GM18498 (cell line): ENCODE results near the gene CHD8.
"Not testable (repeated sequence)": the region's sequence is repeated elsewhere in the genome, so short reads cannot be mapped to it uniquely, and the experiment has no call there.

ENCODE experiments used
- ATAC-seq: cut with Tn5 transposase; IDR thresholded peaks from one replicate; pipeline ENCODE4 v1.9.1; 2021; ENCODE audit warnings: mild to moderate bottlenecking, moderate library complexity; ENCODE audit not compliant: unreplicated experiment

Gene CHD8, protein sequence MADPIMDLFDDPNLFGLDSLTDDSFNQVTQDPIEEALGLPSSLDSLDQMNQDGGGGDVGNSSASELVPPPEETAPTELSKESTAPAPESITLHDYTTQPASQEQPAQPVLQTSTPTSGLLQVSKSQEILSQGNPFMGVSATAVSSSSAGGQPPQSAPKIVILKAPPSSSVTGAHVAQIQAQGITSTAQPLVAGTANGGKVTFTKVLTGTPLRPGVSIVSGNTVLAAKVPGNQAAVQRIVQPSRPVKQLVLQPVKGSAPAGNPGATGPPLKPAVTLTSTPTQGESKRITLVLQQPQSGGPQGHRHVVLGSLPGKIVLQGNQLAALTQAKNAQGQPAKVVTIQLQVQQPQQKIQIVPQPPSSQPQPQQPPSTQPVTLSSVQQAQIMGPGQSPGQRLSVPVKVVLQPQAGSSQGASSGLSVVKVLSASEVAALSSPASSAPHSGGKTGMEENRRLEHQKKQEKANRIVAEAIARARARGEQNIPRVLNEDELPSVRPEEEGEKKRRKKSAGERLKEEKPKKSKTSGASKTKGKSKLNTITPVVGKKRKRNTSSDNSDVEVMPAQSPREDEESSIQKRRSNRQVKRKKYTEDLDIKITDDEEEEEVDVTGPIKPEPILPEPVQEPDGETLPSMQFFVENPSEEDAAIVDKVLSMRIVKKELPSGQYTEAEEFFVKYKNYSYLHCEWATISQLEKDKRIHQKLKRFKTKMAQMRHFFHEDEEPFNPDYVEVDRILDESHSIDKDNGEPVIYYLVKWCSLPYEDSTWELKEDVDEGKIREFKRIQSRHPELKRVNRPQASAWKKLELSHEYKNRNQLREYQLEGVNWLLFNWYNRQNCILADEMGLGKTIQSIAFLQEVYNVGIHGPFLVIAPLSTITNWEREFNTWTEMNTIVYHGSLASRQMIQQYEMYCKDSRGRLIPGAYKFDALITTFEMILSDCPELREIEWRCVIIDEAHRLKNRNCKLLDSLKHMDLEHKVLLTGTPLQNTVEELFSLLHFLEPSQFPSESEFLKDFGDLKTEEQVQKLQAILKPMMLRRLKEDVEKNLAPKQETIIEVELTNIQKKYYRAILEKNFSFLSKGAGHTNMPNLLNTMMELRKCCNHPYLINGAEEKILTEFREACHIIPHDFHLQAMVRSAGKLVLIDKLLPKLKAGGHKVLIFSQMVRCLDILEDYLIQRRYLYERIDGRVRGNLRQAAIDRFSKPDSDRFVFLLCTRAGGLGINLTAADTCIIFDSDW (N-terminal part only)

GRCh38 chr14:21455912-21456667, at the start of gene CHD8:
Gene CHD8 (minus strand): TSS chr14:21456123. CDS start chr14:21431643, 24,480 bp downstream.
- ATAC-seq = peak; percentile 96

- ATAC-seq = peak; percentile 79
Measured at GRCh38 chr14:21505012-21505553, 49.2 kb upstream of the CHD8 start.

GRCh38 chr14:21503376-21503775, 47.5 kb upstream of the CHD8 start:
- no peak for ATAC-seq

DNA sequence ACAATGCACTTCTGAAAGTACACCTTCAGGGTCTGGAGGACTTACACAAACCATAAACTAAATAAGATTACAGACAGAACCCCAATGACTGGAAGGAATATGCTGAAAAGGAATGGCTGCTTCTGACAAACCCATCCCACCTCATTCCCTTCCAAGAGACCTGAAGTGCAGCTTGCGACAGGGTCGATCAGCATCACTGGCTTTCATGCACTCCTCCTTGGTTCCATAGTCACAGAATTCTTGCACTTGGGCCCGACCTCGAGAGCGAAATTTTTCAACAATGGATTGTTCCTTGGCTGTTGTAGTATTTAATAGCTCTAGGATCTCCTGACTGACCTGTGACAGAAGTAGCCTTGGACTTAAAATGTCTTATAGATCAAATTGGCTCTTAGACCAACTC, 45.6 kb upstream of the CHD8 start:
- ATAC-seq = no peak

DNA sequence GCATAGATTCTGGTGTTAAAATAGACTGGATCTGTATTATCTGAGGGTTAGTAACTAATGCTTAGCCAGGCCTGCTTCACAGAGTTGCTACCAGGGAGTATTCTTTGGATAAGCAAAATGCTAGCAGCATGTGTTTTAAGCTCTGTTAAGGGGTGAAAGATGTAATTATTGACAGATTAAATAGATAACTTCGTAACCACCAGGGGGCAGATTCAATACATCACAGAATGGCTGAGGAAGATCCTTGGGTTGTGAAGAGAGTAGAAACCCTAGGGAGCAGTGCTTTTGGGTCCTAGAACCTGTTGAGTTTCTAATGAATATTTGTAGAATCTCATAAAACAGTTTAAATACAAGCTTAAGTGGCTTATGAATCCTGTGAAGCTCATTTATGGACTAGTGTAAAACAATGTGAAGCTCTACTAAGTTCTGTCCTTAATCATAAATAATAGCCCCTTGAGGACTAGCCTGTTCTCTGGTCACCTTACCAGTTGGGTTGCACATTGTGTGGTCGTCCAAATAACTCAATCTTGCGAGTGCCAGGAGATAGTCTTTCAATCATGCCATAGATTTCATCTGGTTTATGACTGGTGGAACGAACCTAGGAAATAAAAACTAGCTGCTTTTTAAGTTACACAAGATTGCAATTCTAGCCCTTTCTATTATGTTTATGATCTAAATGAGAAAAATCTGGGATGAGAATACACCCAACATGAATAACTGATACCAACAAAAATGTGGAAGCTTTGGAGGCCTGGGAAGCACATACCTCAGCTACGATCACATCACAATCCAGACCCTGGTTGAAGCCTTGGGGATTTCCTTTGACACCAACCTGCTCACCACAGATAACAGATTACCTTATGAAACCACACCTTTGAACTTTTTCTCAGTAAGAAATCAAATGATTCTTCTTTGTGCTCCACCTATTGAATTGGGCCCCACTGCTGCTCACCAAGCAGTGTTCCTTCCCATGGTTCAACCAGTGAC, 42.9 kb upstream of the CHD8 start:
- peak; percentile 49 for ATAC-seq

DNA sequence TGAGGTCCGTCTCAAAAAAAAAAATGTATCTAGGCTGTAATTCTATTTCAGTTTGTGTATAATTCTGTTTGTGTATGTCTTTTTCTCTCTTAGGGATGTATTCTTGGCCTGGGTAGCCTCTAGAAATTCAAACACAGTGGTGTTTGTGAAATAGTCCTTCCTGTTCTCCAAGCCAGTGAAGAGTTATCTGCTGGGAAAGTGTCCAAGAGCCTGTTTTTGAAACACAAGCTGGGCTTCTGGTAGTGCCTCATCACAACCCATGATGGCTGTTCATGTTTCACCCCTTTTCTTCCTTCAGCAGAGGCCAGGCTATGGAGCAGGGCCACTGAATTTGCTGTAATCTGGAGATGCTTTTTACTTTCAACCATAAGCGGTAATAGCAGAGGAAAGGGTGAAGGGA, 40.5 kb upstream of the CHD8 start:
- no peak for ATAC-seq

DNA sequence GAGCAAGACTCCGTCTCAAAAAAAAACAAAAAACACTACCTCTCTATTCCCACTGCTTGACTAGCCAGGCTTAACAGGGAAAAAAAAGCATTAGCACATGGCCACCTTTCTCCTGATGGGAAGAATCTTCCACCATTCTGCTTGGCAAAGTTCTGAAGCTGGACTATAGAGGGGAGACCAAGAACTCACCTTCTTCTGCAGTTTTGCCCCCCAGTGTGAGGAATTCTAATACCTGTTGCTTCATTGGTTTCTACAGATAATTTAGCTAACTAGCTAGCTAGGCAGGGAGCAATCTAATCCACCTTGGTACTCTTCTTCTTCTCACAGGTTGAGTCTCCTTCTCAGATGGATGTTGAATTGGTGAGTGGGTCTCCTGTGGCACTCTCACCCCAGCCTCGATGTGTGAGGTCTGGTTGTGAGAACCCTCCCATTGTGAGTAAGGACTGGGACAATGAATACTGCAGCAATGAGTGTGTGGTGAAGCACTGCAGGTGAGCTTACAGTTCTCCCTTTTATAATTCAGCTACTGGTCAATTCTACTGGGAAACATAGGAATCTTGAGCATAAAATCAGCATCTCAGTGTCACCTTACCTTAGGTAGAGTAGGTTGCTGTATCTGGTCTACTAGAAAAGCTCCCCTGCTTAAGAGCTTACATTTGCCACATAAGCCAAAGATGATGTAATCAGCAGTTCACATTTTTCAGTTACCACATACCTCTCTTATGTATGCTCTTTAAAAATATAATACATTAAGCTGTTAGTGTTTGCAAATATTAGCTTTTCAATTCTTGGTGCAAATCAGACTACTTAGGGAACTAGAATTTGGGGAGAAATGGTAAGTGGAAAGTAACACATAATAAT, 39.2 kb upstream of the CHD8 start:
- ATAC-seq = no peak

DNA sequence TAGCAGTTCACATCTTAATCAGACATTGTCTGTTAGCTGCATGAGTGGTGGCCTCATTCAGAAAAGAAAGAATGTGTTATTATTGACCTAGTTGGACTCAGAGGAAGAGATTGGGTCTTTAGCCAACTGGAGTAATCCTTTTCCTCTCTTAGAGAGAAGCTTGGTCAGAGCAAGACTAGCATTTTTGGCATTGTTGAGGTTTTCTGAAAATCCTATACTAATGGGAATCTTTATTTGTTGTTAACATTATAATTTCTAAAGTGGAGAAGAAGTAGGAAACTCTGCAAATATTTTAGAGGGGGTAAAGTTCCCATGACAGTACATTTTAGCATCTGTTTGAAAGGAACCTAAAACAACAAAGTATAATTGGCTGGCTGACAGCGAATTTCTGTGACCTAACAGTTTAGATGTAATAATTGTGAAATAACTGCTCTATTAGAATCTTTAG, 30.7 kb upstream of the CHD8 start:
- ATAC-seq = no peak

GRCh38 chr14:21476925-21477681, 21.2 kb upstream of the CHD8 start, which contains the start of the genes RAB2B and TOX4:
Gene RAB2B (minus strand): TSS chr14:21476959. CDS start chr14:21476872, 87 bp downstream.
Gene TOX4 (plus strand): TSS chr14:21477195. CDS start chr14:21477279, 84 bp downstream.
- ATAC-seq = peak; percentile 99

GRCh38 chr14:21476523-21476924, 20.6 kb upstream of the CHD8 start:
- ATAC-seq = peak; percentile 39

- ATAC-seq = no peak
Measured at GRCh38 chr14:21475767-21476522, 20.0 kb upstream of the CHD8 start.

DNA sequence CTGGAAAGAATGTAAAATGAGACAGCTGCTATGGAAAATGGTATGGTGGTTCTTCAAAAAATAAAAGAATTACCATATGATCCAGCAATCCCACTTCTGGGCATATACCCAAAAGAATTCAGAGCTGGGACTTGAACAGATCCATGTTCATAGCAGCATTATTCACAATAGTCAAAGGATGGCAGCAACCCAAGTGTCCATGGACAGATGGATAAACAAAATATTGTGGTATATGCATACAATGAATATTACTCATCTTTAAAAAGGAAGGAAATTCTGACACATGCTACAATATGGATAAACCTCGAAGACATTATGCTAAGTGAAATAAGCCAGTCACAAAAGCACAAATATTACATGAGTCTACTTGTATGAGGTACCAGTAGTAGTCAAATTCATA, 11.7 kb upstream of the CHD8 start:
- no peak for ATAC-seq

- peak; percentile 27 for ATAC-seq
Measured at GRCh38 chr14:21455592-21455911, 371 bp downstream of the CHD8 start.

GRCh38 chr14:21454843-21455544, 929 bp downstream of the CHD8 start:
- ATAC-seq = no peak

DNA sequence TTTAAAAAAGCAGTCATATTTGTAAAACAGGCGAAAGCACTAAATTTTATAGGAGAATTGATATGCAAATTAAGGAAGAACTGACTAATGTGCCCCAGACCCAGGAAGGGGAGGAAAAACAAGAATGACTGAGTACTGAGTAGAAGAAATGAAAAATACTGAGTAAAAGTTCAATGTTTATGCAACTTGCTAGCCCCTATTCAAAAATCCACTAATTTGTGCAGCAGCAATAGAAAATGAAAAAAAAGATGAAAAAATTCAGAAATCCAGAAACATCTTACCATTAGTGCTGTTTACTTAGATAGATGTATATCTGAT, 6.1 kb downstream of the CHD8 start:
- ATAC-seq = no peak

GRCh38 chr14:21442657-21443056, 13.3 kb downstream of the CHD8 start:
- ATAC-seq = not testable (repeated sequence)
